Activated CD4-positive, alpha-beta T cell treated with anti-CD3 and anti-CD28 coated beads for 24 hours (primary cell): ENCODE measurements around the gene KRTAP5-10.
"Not testable (repeated sequence)": the region's sequence is repeated elsewhere in the genome, so short reads cannot be mapped to it uniquely, and the experiment has no call there.

Experiments
- DNase-seq, 2 donors: peaks; one replicate each; pipeline ENCODE4 v3.0.0-alpha.2; 2020; ENCODE audit warnings: low read depth in 2 of 2

The KRTAP5-10 gene, protein sequence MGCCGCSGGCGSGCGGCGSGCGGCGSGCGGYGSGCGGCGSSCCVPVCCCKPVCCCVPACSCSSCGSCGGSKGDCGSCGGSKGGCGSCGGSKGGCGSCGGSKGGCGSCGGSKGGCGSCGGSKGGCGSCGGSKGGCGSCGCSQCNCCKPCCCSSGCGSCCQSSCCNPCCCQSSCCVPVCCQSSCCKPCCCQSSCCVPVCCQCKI

GRCh38 chr11:71565263-71565662 is at the start of gene KRTAP5-10:
Gene KRTAP5-10, plus strand, starts transcription at chr11:71565563. Its CDS starts 25 bp downstream, at chr11:71565588.
- DNase-seq, result no peak

- no peak for DNase-seq
Measured at GRCh38 chr11:71518506-71519471, 46.6 kb upstream of the KRTAP5-10 start.

- DNase-seq, result no peak
Measured at GRCh38 chr11:71519546-71519945, 45.8 kb upstream of the KRTAP5-10 start.

GRCh38 chr11:71525188-71525937 is 40.0 kb upstream of the KRTAP5-10 start:
- DNase-seq, result no peak

- no peak for DNase-seq
Measured at GRCh38 chr11:71525938-71526495, 39.3 kb upstream of the KRTAP5-10 start.

DNA sequence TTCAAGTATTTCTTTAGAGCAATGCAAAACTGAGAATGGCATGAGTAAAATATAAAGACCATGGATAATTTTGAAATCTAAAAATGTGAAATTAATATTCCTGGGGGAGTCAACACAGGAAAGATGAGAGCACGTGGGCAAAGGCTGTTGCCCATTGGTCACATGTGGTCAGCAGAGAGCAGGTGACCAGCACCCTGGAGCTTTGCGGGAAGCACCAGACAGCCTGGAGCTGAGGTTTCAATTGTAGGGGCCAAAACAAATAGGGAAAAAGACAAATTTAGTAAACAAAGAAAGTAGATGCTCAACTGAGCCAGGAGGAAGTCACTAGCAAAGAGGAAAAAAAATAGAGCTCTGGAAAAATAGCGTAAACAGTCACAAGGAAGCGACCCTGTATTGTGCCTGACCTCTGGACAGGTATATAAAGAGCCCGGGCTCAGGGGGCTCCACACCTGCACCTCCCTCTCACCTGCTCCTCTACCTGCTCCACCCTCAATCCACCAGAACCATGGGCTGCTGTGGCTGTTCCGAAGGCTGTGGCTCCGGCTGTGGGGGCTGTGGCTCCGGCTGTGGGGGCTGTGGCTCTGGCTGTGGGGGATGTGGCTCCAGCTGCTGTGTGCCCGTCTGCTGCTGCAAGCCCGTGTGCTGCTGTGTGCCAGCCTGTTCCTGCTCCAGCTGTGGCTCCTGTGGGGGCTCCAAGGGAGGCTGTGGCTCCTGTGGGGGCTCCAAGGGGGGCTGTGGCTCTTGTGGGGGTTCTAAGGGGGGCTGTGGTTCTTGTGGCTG is 38.4 kb upstream of the KRTAP5-10 start, which contains the start of gene KRTAP5-7:
KRTAP5-7 (plus strand) TSS at position 472 of the 780 bp plus-strand sequence; CDS start at position 506, 34 bp downstream.
- DNase-seq, result not testable (repeated sequence)

DNA sequence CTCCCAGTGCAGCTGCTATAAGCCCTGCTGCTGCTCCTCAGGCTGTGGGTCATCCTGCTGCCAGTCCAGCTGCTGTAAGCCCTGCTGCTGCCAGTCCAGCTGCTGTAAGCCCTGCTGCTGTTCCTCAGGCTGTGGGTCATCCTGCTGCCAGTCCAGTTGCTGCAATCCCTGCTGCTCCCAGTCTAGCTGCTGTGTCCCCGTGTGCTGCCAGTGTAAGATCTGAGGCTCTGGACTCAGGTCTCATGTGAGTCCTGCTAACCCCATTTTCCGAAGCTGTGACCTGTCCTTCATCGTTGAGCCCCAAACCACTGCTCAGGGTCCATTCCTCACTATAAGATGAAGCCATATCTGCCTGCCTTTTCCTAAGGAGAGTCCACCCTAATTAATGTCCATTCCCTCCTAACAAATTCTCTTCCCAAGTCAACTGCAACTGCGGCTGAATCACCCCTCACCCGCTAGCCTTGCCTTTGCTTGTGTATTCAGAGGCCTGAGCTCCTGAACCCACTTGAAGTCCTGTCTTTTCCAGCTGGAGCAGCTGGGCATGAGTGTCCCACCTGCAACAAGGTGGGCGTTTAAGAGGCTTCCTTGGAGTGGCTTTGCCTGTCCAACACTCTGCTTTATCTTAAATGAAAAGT is 37.7 kb upstream of the KRTAP5-10 start:
- DNase-seq, result no peak

DNA sequence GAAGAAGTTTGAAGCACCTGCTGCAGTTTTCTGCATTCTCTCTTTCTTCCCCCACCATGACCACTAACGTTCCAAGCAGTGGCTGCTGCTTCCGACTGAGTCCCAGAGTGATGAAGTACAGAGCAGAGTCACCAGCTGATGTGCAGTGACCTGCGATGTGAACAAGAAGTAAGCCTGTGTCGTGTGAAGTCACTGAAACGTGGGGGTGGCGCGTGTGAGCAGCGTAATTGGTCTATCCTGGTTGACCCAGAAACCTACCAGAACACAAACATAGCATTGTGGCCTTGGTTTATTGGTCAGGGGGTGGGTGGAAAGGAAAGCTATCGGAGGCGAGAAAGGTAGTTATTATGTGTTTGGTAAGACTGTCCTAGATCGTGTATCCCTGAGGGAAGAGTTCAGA is 34.8 kb upstream of the KRTAP5-10 start:
- no peak for DNase-seq

DNA sequence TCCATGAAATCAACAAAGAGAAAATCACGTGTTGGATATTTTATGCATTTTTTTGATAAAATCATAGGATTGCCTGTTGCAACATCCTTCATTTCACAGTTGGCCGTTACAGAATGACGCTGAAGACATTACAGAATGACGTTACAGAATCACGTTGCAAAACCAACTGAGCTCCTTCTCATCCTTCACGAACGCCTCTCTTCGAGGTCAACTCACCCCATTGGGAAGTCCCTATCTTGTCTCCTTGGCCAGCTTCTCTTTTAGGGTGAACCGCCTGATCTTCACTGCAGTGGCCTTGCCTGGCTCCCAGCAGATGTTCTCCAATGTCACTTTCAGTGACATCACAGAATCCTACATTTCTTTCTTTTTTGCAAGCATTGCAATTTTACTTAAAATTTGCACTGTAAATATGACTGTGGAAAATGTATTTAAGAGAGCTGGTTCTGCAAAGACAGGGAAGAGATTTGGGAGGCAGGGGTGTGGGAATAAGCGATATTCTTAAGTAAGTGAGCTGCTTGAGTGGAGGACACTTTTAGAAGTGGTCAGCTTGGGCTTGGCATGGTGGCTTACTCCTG is 33.2 kb upstream of the KRTAP5-10 start:
- no peak for DNase-seq

GRCh38 chr11:71534711-71535608 is 30.4 kb upstream of the KRTAP5-10 start:
- not testable (repeated sequence) for DNase-seq

GRCh38 chr11:71535825-71536224 is 29.5 kb upstream of the KRTAP5-10 start:
- DNase-seq, result no peak

- DNase-seq, result no peak
Measured at GRCh38 chr11:71537537-71537936, 27.8 kb upstream of the KRTAP5-10 start.

- not testable (repeated sequence) for DNase-seq
Measured at GRCh38 chr11:71537977-71538665, 27.2 kb upstream of the KRTAP5-10 start, which contains the start of gene KRTAP5-8. Gene KRTAP5-8, plus strand, starts transcription at chr11:71538025. Its CDS starts 31 bp downstream, at chr11:71538056.

DNA sequence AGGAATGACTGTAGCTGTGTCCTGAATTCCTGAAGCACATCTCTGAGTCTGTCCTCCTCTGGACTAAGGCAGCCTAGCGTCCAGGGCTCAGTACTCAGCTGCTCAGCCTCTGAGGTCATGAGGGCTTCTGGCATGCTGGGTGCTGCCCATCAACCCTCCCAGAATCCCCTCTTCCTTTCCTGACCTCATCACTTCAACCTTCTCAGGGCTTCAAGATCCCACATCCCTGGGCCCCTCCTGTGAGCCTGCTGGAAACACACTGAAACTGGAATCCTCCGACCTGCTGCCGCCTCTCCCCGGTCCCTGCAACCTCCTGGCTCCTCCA is 26.7 kb upstream of the KRTAP5-10 start:
- no peak for DNase-seq

GRCh38 chr11:71539017-71539416 is 26.3 kb upstream of the KRTAP5-10 start:
- no peak for DNase-seq

GRCh38 chr11:71539971-71540370 is 25.4 kb upstream of the KRTAP5-10 start:
- not testable (repeated sequence) for DNase-seq

GRCh38 chr11:71540521-71541304 is 24.6 kb upstream of the KRTAP5-10 start:
- DNase-seq, result not testable (repeated sequence)

GRCh38 chr11:71542382-71542781 is 23.0 kb upstream of the KRTAP5-10 start:
- no peak for DNase-seq
